Smooth muscle cell (in vitro differentiated cells): ENCODE data around the gene PPP1R12B. TPM values are rescaled to one million over a fixed set of nuclear protein-coding genes. Genes with fewer than 3 reads are reported as not detected.
"Not testable (repeated sequence)": the region's sequence is repeated elsewhere in the genome, so short reads cannot be mapped to it uniquely, and the experiment has no call there.

Experiments
- DNase-seq: peaks from one replicate; lab custom pipeline; 2025; ENCODE audit not compliant: unreplicated experiment; lab: John Stamatoyannopoulos, UW
- H2AFZ ChIP-seq: fragments of 200-600 bp; sonication (generic); 2 replicates; pipeline ENCODE4 v1.6.0; 2016; ENCODE audit warnings: antibody characterized with exemption, low read depth, mild to moderate bottlenecking
- H3F3A ChIP-seq: fragments of 200-600 bp; sonication (generic); 2 replicates; pipeline ENCODE4 v1.6.0; 2017; ENCODE audit warnings: antibody characterized with exemption, low read depth
- H3K27ac ChIP-seq: fragments of 200-600 bp; sonication (generic); 2 replicates; pipeline ENCODE4 v1.5.1; 2016; ENCODE audit warnings: low read depth, mild to moderate bottlenecking
- H3K27me3 ChIP-seq: fragments of 200-600 bp; sonication (generic); 2 replicates; pipeline ENCODE4 v1.6.1; 2016; ENCODE audit warnings: low read depth, mild to moderate bottlenecking
- H3K36me3 ChIP-seq: fragments of 200-600 bp; sonication (generic); 2 replicates; pipeline ENCODE4 v1.5.1; 2016; ENCODE audit warnings: low read depth
- H3K4me1 ChIP-seq: fragments of 200-600 bp; sonication (generic); 2 replicates; pipeline ENCODE4 v1.5.1; 2016; ENCODE audit warnings: low read depth
- H3K4me2 ChIP-seq: fragments of 200-600 bp; sonication (generic); 2 replicates; pipeline ENCODE4 v1.6.0; 2016; ENCODE audit warnings: mild to moderate bottlenecking
- H3K4me3 ChIP-seq: fragments of 200-600 bp; sonication (generic); 2 replicates; pipeline ENCODE4 v1.5.1; 2016; ENCODE audit warnings: mild to moderate bottlenecking
- H3K79me2 ChIP-seq: fragments of 200-600 bp; sonication (generic); 2 replicates; pipeline ENCODE4 v1.6.0; 2016; ENCODE audit warnings: low read depth, mild to moderate bottlenecking
- H3K9ac ChIP-seq: fragments of 200-600 bp; sonication (generic); 2 replicates; pipeline ENCODE4 v1.6.0; 2016; ENCODE audit warnings: low read depth
- H3K9me3 ChIP-seq: fragments of 200-600 bp; sonication (generic); replicated peaks from 2 replicates; pipeline ENCODE4 v1.5.1; 2016; ENCODE audit warnings: low read depth
- H4K20me1 ChIP-seq: fragments of 200-600 bp; sonication (generic); 2 replicates; pipeline ENCODE4 v1.6.0; 2016; ENCODE audit warnings: low read depth
- CTCF ChIP-seq: fragments of 200-600 bp; sonication (generic); IDR thresholded peaks from 2 replicates; pipeline ENCODE4 v1.5.1; 2017; ENCODE audit warnings: borderline replicate concordance, mild to moderate bottlenecking, antibody characterized with exemption; ENCODE audit not compliant: insufficient read depth, poor library complexity, severe bottlenecking
- WGBS: methylation state at CpG from one replicate; pipeline ENCODE4 v1.1.7; 2016; ENCODE audit warnings: low lambda C conversion rate; 5-methylcytosine and 5-hydroxymethylcytosine counted together
- polyA plus RNA-seq: library from polyadenylated mRNA; unstranded; fragments of >200 nt; fragmentation: Nextera tagmentation; extraction: Ambion mirVana; gene quantifications from 2 replicates; pipeline ENCODE4 v1.2.1, GENCODE V29; 2016
- total RNA-seq: library from RNA; depleted of rRNA; stranded (reverse); fragments of >200 nt; gene quantifications from 2 replicates; pipeline ENCODE4 v1.2.3, GENCODE V29; 2014

The PPP1R12B gene
- total and polyA plus RNA-seq, 2 experiments from 2014 or later, result 2.8 to 6.7 TPM

GRCh38 chr1:202613571-202613970 is 265.1 kb downstream of the PPP1R12B start:
- Histone ChIP-seq H2AFZ (no peak overlapping the region), H3K4me1 (peaks cover 1% of the 10 kb centered on the region), H3K79me2 (no peaks in the 10 kb centered on the region), H3K4me3 (no peak overlapping the region), H3K9ac (no peak overlapping the region), H3K27ac (no peak overlapping the region), H3K9me3 (no peaks in the 10 kb centered on the region), H3F3A (peaks cover under 1% of the 10 kb centered on the region), H3K4me2 (no peak overlapping the region), H3K36me3 (no peaks in the 10 kb centered on the region), H3K27me3 (no peaks in the 10 kb centered on the region), H4K20me1 (no peaks in the 10 kb centered on the region)
- no peak for TF ChIP-seq CTCF
- WGBS, result 98% methylated on average over 4 of the region's 4 CpGs
- no peak for DNase-seq

GRCh38 chr1:202614363-202615207 is 266.1 kb downstream of the PPP1R12B start:
- not testable (repeated sequence) for H3F3A ChIP-seq, DNase-seq, H2AFZ ChIP-seq, H4K20me1 ChIP-seq, H3K79me2 ChIP-seq, H3K9ac ChIP-seq, H3K4me3 ChIP-seq, H3K9me3 ChIP-seq, H3K36me3 ChIP-seq, H3K4me1 ChIP-seq, H3K27me3 ChIP-seq
- 37% methylated on average over 11 of the region's 11 CpGs for WGBS
- Histone ChIP-seq H3K4me2 (peak overlapping the region; percentile 68), H3K27ac (peak overlapping the region; percentile 61)
- peak; percentile 27 for TF ChIP-seq CTCF

GRCh38 chr1:202615208-202615500 is 266.7 kb downstream of the PPP1R12B start:
- H3K9me3 ChIP-seq, H3K9ac ChIP-seq, H3K79me2 ChIP-seq, H3F3A ChIP-seq, H3K36me3 ChIP-seq, H3K27me3 ChIP-seq, H4K20me1 ChIP-seq, H3K4me3 ChIP-seq, H3K4me1 ChIP-seq, H2AFZ ChIP-seq: not testable (repeated sequence)
- 100% methylated on average over 1 of the region's 1 CpG for WGBS
- peak overlapping the region; percentile 61 for H3K27ac ChIP-seq
- H3K4me2 ChIP-seq, result peak overlapping the region; percentile 68
- peak; percentile 43 for DNase-seq

GRCh38 chr1:202615501-202616354 is 267.2 kb downstream of the PPP1R12B start:
- peak; percentile 76 for DNase-seq
- no peak overlapping the region for H3K9ac ChIP-seq
- peaks cover 3% of the 10 kb centered on the region for H3F3A ChIP-seq
- peak overlapping the region; percentile 61 for H3K27ac ChIP-seq
- 25% methylated on average over 11 of the region's 11 CpGs for WGBS
- peak overlapping the region; percentile 68 for H3K4me2 ChIP-seq
- H2AFZ ChIP-seq, result no peak overlapping the region
- H3K4me1 ChIP-seq, result peaks cover 6% of the 10 kb centered on the region
- TF ChIP-seq CTCF, result no peak
- H3K36me3 ChIP-seq, result no peaks in the 10 kb centered on the region
- H3K4me3 ChIP-seq, result no peak overlapping the region
- H3K9me3 ChIP-seq, result no peaks in the 10 kb centered on the region
- no peaks in the 10 kb centered on the region for H4K20me1 ChIP-seq
- H3K79me2 ChIP-seq, result no peaks in the 10 kb centered on the region
- no peaks in the 10 kb centered on the region for H3K27me3 ChIP-seq
